ENCODE results near the gene ALKBH5.

Gene ALKBH5

DNA sequence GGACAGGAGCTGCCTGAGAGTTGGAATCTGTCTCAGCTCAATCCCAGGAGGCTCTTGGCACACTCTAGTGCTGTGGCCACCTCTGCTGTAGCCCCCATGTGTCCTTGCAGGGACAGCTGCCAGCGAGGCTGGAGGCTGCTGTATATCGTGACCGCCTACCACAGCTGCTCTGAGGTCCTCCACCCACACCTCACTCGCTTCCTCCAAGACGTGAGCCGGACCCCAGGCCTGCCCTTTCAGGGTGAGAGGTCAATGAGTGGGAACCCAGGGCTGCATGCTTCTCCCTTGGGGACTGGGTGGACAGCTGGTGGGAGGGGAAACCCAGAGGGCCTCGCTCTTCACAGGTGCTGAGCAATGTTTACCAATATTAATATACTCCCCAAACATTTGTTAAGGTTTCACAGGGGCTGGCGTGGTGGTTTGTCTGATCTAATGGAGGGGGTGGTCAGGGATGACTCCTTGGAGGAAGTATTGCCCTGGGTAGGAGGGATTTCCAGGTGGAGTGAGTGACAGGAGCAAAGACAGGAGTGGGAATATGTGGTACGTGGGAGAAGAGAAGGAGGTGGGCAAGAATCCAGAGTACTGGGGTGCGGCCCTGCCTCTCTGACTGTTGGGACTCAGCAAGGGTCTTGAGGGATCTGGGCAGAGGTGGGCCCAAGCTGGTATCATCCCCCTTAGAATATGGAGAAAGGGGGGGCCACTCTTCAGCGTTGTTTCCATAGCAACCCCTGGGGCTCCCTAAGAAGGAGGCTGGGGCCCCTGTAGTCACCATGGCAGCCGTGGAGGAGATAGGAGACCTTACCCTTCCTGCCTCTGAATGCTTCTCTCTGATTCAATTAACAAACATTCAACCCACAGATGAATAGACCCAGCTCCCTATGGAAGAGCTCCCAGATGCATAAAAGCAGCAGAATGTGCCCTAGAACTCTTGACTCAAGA, 22.2 kb upstream of the ALKBH5 start:
- Histone ChIP-seq H3K9me3 (ENCODE audit: low read length) (no peaks in the 10 kb centered on the region), H3K9ac (ENCODE audit: low read length) (no peak overlapping the region), H3K4me3 (ENCODE audit: low read depth, low read length, poor library complexity, severe bottlenecking) (no peak overlapping the region), H2AFZ (ENCODE audit: low read length) (no peak overlapping the region), H3K27ac (ENCODE audit: low read depth, low read length, poor library complexity, severe bottlenecking) (no peak overlapping the region), H3F3A (ENCODE audit: insufficient read depth, low read length) (no peaks in the 10 kb centered on the region), H3K9me2 (ENCODE audit: low read depth, low read length) (no peaks in the 10 kb centered on the region), H3K36me3 (ENCODE audit: insufficient read depth, low read length) (no peaks in the 10 kb centered on the region), H3K79me2 (ENCODE audit: insufficient read depth, low read length) (no peaks in the 10 kb centered on the region), H4K20me1 (ENCODE audit: insufficient read depth, low read length) (no peaks in the 10 kb centered on the region), H3K4me1 (ENCODE audit: insufficient read depth, low read length, severe bottlenecking) (peaks cover 15% of the 10 kb centered on the region), H3K27me3 (ENCODE audit: insufficient read depth, low read length) (no peaks in the 10 kb centered on the region; the same call in 1 of the 2 replicates), H3K4me2 (ENCODE audit: low read length) (no peak overlapping the region)
- no peak for TF ChIP-seq EZH2 (IDR thresholded peaks at IDR 0.05; ENCODE audit: borderline replicate concordance, low read length)
- TF ChIP-seq, protein P1, sequence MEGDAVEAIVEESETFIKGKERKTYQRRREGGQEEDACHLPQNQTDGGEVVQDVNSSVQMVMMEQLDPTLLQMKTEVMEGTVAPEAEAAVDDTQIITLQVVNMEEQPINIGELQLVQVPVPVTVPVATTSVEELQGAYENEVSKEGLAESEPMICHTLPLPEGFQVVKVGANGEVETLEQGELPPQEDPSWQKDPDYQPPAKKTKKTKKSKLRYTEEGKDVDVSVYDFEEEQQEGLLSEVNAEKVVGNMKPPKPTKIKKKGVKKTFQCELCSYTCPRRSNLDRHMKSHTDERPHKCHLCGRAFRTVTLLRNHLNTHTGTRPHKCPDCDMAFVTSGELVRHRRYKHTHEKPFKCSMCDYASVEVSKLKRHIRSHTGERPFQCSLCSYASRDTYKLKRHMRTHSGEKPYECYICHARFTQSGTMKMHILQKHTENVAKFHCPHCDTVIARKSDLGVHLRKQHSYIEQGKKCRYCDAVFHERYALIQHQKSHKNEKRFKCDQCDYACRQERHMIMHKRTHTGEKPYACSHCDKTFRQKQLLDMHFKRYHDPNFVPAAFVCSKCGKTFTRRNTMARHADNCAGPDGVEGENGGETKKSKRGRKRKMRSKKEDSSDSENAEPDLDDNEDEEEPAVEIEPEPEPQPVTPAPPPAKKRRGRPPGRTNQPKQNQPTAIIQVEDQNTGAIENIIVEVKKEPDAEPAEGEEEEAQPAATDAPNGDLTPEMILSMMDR (IDR thresholded peaks at IDR 0.05; ENCODE audit: low read length) = no peak

DNA sequence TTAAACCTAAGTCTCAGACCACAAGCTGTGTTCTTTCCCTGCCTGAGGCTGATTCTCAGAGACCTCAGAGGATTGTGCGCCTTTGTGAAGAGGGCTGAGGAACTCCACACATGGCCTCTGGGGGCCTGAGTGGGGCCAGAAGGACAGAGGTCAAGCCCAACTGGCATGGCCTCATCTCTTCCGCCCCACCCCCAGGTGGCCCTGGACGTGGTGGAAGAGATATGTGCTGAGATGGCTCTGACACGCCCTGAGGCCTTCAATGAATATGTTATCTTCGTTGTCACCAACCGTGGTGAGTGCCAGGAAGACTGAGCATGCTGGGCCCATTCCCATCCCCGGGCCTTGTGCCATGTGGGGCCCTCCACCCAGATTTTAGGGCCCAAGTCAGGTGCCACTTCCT, 20.1 kb upstream of the ALKBH5 start:
- Histone ChIP-seq H3K4me3 (ENCODE audit: low read depth, low read length, poor library complexity, severe bottlenecking) (no peak overlapping the region), H4K20me1 (ENCODE audit: insufficient read depth, low read length) (no peaks in the 10 kb centered on the region), H3K9ac (ENCODE audit: low read length) (no peak overlapping the region), H3K9me3 (ENCODE audit: low read length) (peaks cover 6% of the 10 kb centered on the region; the same call in 1 of the 2 replicates), H3K9me2 (ENCODE audit: low read depth, low read length) (no peaks in the 10 kb centered on the region), H3K27me3 (ENCODE audit: insufficient read depth, low read length) (peaks cover 13% of the 10 kb centered on the region; the same call in 1 of the 2 replicates), H3K79me2 (ENCODE audit: insufficient read depth, low read length) (no peaks in the 10 kb centered on the region), H3F3A (ENCODE audit: insufficient read depth, low read length) (no peaks in the 10 kb centered on the region), H3K27ac (ENCODE audit: low read depth, low read length, poor library complexity, severe bottlenecking) (no peak overlapping the region), H3K4me2 (ENCODE audit: low read length) (no peak overlapping the region), H3K36me3 (ENCODE audit: insufficient read depth, low read length) (peaks cover 2% of the 10 kb centered on the region; the same call in 1 of the 2 replicates), H2AFZ (ENCODE audit: low read length) (no peak overlapping the region), H3K4me1 (ENCODE audit: insufficient read depth, low read length, severe bottlenecking) (peaks cover 4% of the 10 kb centered on the region)
- TF ChIP-seq EZH2 (IDR thresholded peaks at IDR 0.05; ENCODE audit: borderline replicate concordance, low read length) = no peak
- TF ChIP-seq, protein P1 (IDR thresholded peaks at IDR 0.05; ENCODE audit: low read length) = no peak

DNA sequence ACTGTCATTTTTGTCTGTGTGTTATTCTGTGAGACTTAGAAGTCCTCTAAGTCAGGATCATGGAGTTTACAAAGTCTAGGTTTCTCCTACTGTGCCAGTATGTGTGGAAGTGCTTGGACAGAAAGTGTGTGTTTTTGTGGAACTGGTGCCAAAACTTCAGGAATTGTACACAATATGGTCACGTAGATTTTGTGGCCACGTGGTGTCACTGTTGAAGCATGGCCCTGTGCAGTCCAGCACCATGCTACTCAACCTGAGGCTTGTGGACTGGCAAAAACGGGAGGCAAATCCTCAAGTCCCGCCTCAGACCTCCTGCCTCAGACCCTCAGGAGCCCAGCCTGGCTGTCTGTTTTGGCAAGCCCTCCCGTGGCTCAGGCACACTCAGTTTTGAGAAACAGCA, 16.7 kb upstream of the ALKBH5 start:
- Histone ChIP-seq H3K9me2 (ENCODE audit: low read depth, low read length) (no peaks in the 10 kb centered on the region), H3K4me2 (ENCODE audit: low read length) (no peak overlapping the region), H3F3A (ENCODE audit: insufficient read depth, low read length) (no peaks in the 10 kb centered on the region), H3K9me3 (ENCODE audit: low read length) (peaks cover 6% of the 10 kb centered on the region; the same call in 1 of the 2 replicates), H3K9ac (ENCODE audit: low read length) (no peak overlapping the region), H3K4me1 (ENCODE audit: insufficient read depth, low read length, severe bottlenecking) (no peaks in the 10 kb centered on the region), H3K27me3 (ENCODE audit: insufficient read depth, low read length) (peaks cover 13% of the 10 kb centered on the region; the same call in 1 of the 2 replicates), H3K36me3 (ENCODE audit: insufficient read depth, low read length) (peaks cover 2% of the 10 kb centered on the region; the same call in 1 of the 2 replicates), H3K79me2 (ENCODE audit: insufficient read depth, low read length) (no peaks in the 10 kb centered on the region), H2AFZ (ENCODE audit: low read length) (no peak overlapping the region), H4K20me1 (ENCODE audit: insufficient read depth, low read length) (no peaks in the 10 kb centered on the region), H3K27ac (ENCODE audit: low read depth, low read length, poor library complexity, severe bottlenecking) (no peak overlapping the region), H3K4me3 (ENCODE audit: low read depth, low read length, poor library complexity, severe bottlenecking) (no peak overlapping the region)
- TF ChIP-seq EZH2 (IDR thresholded peaks at IDR 0.05; ENCODE audit: borderline replicate concordance, low read length) = no peak
- TF ChIP-seq, protein P1 (IDR thresholded peaks at IDR 0.05; ENCODE audit: low read length) = peak; percentile 17; the same call in 1 of the 2 replicates

All from OCI-LY1 (cell line).